DND-41 (cell line): ENCODE data around the gene LRATD1.
"Not testable (repeated sequence)": the region's sequence is repeated elsewhere in the genome, so short reads cannot be mapped to it uniquely, and the experiment has no call there.

Experiments used
- ATAC-seq: fragments of 200-7000 bp; cut with Tn5 transposase; 3 replicates; pipeline ENCODE4 v1.9.1; 2021; ENCODE audit warnings: low read depth; ENCODE audit not compliant: insufficient read depth
- DNase-seq: peaks from one replicate; pipeline ENCODE4 v3.0.0-alpha.2; 2020
- H2AFZ ChIP-seq: 2 replicates; pipeline ENCODE4 v1.6.0; 2012; ENCODE audit warnings: low read depth, low read length
- H3K27ac ChIP-seq: 2 replicates; pipeline ENCODE4 v1.5.1; 2012; ENCODE audit warnings: low read length, inconsistent platforms
- H3K27me3 ChIP-seq: fragments of 200-600 bp; sonication (generic); 2 replicates; pipeline ENCODE4 v1.6.0; 2012; ENCODE audit warnings: low read length, mild to moderate bottlenecking, inconsistent platforms; ENCODE audit not compliant: insufficient read depth, poor library complexity
- H3K36me3 ChIP-seq: 2 replicates; pipeline ENCODE4 v1.5.1; 2012; ENCODE audit warnings: low read length, inconsistent platforms; ENCODE audit not compliant: insufficient read depth
- H3K4me1 ChIP-seq: 2 replicates; pipeline ENCODE4 v1.5.1; 2012; ENCODE audit warnings: mild to moderate bottlenecking, low read length; ENCODE audit not compliant: insufficient read depth
- H3K4me2 ChIP-seq: 2 replicates; pipeline ENCODE4 v1.6.0; 2012; ENCODE audit warnings: mild to moderate bottlenecking, moderate library complexity, low read length, inconsistent platforms; ENCODE audit not compliant: insufficient read depth
- H3K4me3 ChIP-seq, 2 experiments: fragments of 200-600 bp in 1 of 2; shearing (Covaris generic) in 1 of 2; 2 replicates each; pipeline ENCODE4 v1.5.1; 2012 to 2016; ENCODE audit warnings: inconsistent platforms in 2 of 2, low read length in 2 of 2, mild to moderate bottlenecking in 2 of 2, low read depth in 1 of 2, moderate library complexity in 1 of 2
- H3K79me2 ChIP-seq: 2 replicates; pipeline ENCODE4 v1.6.0; 2012; ENCODE audit warnings: low read length, inconsistent platforms; ENCODE audit not compliant: insufficient read depth
- H3K9ac ChIP-seq: 2 replicates; pipeline ENCODE4 v1.6.0; 2012; ENCODE audit warnings: low read depth, mild to moderate bottlenecking, inconsistent platforms, low read length, moderate library complexity
- H3K9me3 ChIP-seq: 2 replicates; pipeline ENCODE4 v1.5.1; 2012; ENCODE audit warnings: low read length, moderate library complexity, mild to moderate bottlenecking, inconsistent platforms; ENCODE audit not compliant: insufficient read depth, severe bottlenecking
- H4K20me1 ChIP-seq: 2 replicates; pipeline ENCODE4 v1.6.0; 2012; ENCODE audit warnings: low read length; ENCODE audit not compliant: insufficient read depth
- EZH2 ChIP-seq: IDR thresholded peaks from 3 replicates; pipeline ENCODE4 v1.6.1; 2012; ENCODE audit warnings: borderline replicate concordance, low read depth, mild to moderate bottlenecking, moderate library complexity, low read length, inconsistent platforms; ENCODE audit not compliant: severe bottlenecking
- TF ChIP-seq, protein P1 (sequence below): IDR thresholded peaks from 2 replicates; pipeline ENCODE4 v1.5.1; 2012; ENCODE audit warnings: borderline replicate concordance, low read length, moderate library complexity, mild to moderate bottlenecking; ENCODE audit not compliant: poor library complexity, severe bottlenecking; ENCODE audit errors: extremely low read depth

The LRATD1 gene

DNA sequence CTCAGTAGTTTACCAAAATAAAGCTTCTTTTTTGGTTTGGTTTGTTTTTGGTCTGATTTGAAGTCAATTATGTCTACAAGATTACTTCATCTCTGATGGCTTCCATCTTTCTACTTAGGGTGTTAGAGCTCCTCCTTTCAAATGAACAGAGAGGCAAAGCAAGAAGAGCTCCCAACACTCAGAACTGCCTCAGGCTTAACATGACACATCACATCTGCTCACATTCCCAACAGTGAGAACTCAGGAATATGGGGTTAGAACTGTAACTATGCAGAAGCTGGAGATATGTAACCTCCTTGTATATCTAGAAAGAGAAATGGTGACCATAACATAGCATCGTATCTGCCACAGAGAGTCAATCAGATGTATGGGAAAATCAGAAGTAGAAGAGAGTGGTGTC, 11.4 kb upstream of the LRATD1 start:
- ATAC-seq, result no peak
- Histone ChIP-seq H4K20me1 (no peaks in the 10 kb centered on the region), H3K27ac (no peak overlapping the region), H3K4me2 (no peak overlapping the region), H3K4me3 (no peak overlapping the region), H3K36me3 (no peaks in the 10 kb centered on the region), H3K9me3 (no peaks in the 10 kb centered on the region), H3K9ac (no peak overlapping the region), H2AFZ (no peak overlapping the region), H3K27me3 (no peaks in the 10 kb centered on the region), H3K79me2 (no peaks in the 10 kb centered on the region), H3K4me1 (no peaks in the 10 kb centered on the region)
- DNase-seq, result no peak
- TF ChIP-seq, protein P1, sequence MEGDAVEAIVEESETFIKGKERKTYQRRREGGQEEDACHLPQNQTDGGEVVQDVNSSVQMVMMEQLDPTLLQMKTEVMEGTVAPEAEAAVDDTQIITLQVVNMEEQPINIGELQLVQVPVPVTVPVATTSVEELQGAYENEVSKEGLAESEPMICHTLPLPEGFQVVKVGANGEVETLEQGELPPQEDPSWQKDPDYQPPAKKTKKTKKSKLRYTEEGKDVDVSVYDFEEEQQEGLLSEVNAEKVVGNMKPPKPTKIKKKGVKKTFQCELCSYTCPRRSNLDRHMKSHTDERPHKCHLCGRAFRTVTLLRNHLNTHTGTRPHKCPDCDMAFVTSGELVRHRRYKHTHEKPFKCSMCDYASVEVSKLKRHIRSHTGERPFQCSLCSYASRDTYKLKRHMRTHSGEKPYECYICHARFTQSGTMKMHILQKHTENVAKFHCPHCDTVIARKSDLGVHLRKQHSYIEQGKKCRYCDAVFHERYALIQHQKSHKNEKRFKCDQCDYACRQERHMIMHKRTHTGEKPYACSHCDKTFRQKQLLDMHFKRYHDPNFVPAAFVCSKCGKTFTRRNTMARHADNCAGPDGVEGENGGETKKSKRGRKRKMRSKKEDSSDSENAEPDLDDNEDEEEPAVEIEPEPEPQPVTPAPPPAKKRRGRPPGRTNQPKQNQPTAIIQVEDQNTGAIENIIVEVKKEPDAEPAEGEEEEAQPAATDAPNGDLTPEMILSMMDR, result no peak
- TF ChIP-seq EZH2, result no peak

DNA sequence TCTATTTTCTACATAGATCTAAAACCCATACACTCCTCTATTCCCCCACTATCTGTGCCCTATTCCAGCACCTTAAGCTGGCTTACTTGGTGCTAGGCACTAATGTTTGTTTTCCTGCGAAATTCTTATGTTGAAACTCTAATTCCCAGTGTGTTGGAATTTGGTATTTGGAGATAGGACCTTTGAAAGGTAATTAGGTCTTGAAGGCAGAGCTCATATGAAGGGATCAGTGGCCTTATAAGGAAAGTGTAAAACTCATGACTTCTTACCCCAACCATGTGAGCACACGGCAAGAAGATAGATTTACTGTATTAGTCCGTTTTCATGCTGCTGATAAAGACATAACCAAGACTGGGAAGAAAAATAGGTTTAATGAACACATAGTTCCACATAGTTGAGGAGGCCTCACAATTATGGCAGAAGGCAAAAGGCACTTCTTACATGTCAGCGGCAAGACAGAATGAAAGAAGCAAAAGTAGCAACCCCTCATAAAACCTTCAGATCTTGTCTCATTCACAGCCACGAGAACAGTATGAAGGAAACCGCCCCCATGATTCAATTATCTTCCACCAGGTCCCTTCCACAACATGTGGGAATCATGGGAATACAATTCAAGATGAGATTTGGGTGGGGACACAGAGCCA, 10.5 kb upstream of the LRATD1 start:
- no peak overlapping the region for H3K9ac ChIP-seq
- ATAC-seq (no peak), DNase-seq (no peak)
- no peak overlapping the region for H3K27ac ChIP-seq
- no peak overlapping the region for H3K4me2 ChIP-seq
- H3K9me3 ChIP-seq, result no peaks in the 10 kb centered on the region
- no peaks in the 10 kb centered on the region for H3K27me3 ChIP-seq
- no peaks in the 10 kb centered on the region for H3K79me2 ChIP-seq
- H3K4me1 ChIP-seq, result no peaks in the 10 kb centered on the region
- TF ChIP-seq EZH2, result no peak
- TF ChIP-seq, protein P1, result no peak
- H4K20me1 ChIP-seq, result no peaks in the 10 kb centered on the region
- H2AFZ ChIP-seq, result no peak overlapping the region
- no peak overlapping the region for H3K4me3 ChIP-seq
- H3K36me3 ChIP-seq, result no peaks in the 10 kb centered on the region

DNA sequence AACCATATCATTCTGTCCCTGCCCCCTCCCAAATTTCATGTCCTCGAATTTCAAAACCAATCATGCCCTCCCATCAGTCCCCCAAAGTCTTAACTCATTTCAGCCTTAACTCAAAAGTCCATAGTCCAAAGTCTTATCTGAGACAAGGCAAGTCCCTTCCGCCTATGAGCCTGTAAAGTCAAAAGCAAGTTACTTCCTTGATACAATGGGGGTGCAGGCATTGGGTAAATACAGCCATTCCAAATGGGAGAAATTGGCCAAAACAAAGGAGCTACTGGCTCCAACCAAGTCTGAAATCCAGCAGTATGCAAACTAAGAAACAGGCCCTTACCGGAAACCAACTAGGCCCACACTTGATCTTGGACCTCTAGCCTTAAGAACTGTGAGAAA, 10.0 kb upstream of the LRATD1 start:
- not testable (repeated sequence) for ATAC-seq, H3K9me3 ChIP-seq, H3K9ac ChIP-seq, H4K20me1 ChIP-seq, H3K79me2 ChIP-seq, H3K27ac ChIP-seq, DNase-seq, H3K4me1 ChIP-seq, H3K27me3 ChIP-seq, H3K4me3 ChIP-seq, H3K4me2 ChIP-seq, H2AFZ ChIP-seq, H3K36me3 ChIP-seq

DNA sequence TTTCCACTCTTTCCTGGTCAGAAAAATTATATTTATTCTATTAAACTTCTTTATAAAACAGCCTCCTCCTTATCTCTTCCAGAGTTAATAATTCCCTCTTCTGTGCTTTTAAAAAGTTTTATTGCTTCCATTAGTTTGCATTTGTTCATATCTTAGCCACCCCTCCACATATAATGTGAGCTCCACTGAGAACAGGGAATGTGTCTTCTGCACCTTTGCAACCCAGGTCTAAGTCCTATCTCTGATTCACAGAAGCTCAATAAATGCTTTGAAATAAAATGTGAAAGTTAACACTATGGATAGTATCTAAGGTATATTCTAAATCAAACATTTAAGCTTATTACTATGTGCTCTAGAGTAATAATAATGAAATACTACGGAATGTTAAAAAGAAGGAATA, 9.3 kb upstream of the LRATD1 start:
- DNase-seq (no peak), ATAC-seq (no peak)
- Histone ChIP-seq H3K9me3 (no peaks in the 10 kb centered on the region), H3K4me2 (no peak overlapping the region), H3K36me3 (no peaks in the 10 kb centered on the region), H3K27ac (no peak overlapping the region), H2AFZ (no peak overlapping the region), H3K4me1 (no peaks in the 10 kb centered on the region), H3K4me3 (no peak overlapping the region), H3K27me3 (no peaks in the 10 kb centered on the region), H4K20me1 (no peaks in the 10 kb centered on the region), H3K79me2 (no peaks in the 10 kb centered on the region), H3K9ac (no peak overlapping the region)
- TF ChIP-seq, protein P1, result no peak
- no peak for TF ChIP-seq EZH2
